WERI-Rb-1 (cell line): Measurements from ENCODE around the gene WBP1L.

Experiments
- DNase-seq: peaks from one replicate; pipeline ENCODE4 v3.0.0-alpha.2; 2020
- H3K27ac ChIP-seq: fragments of 250-450 bp; sonication (Bioruptor Pico); 2 replicates; pipeline ENCODE4 v1.5.1; 2020; ENCODE audit warnings: mild to moderate bottlenecking, moderate library complexity
- H3K27me3 ChIP-seq: fragments of 250-450 bp; sonication (Bioruptor Pico); 2 replicates; pipeline ENCODE4 v1.5.1; 2021; ENCODE audit warnings: mild to moderate bottlenecking, low read depth, moderate library complexity; ENCODE audit not compliant: insufficient read depth, severe bottlenecking
- H3K36me3 ChIP-seq: fragments of 250-450 bp; sonication (Bioruptor Pico); 2 replicates; pipeline ENCODE4 v1.5.1; 2020; ENCODE audit warnings: mild to moderate bottlenecking, moderate library complexity
- H3K4me3 ChIP-seq: 2 replicates; pipeline ENCODE4 v1.5.1; 2011; ENCODE audit warnings: low read depth, mild to moderate bottlenecking, control low read depth, low read length
- H3K9me3 ChIP-seq: fragments of 250-450 bp; sonication (Bioruptor Pico); 2 replicates; pipeline ENCODE4 v1.5.1; 2021; ENCODE audit warnings: mild to moderate bottlenecking, moderate library complexity; ENCODE audit not compliant: severe bottlenecking
- CTCF ChIP-seq: IDR thresholded peaks from 2 replicates; pipeline ENCODE4 v1.5.1; 2011; ENCODE audit warnings: low read depth, mild to moderate bottlenecking, control low read depth, inconsistent platforms, low read length

The WBP1L gene

GRCh38 chr10:102776779-102777456 lies 33.2 kb downstream of the WBP1L start:
- no peak for TF ChIP-seq CTCF
- DNase-seq, result peak; percentile 65
- Histone ChIP-seq H3K9me3 (peaks cover 2% of the 10 kb centered on the region), H3K27me3 (no peaks in the 10 kb centered on the region), H3K27ac (peak overlapping the region; percentile 66; the same call in 1 of the 2 replicates), H3K36me3 (no peaks in the 10 kb centered on the region), H3K4me3 (no peak overlapping the region)

- Histone ChIP-seq H3K27ac (peak overlapping the region; percentile 66), H3K4me3 (peak overlapping the region; percentile 5; the same call in 1 of the 2 replicates)
- TF ChIP-seq CTCF, result no peak
Measured at GRCh38 chr10:102777711-102778453, 34.1 kb downstream of the WBP1L start.

GRCh38 chr10:102778781-102779180 lies 35.0 kb downstream of the WBP1L start:
- no peak for DNase-seq
- no peaks in the 10 kb centered on the region for H3K36me3 ChIP-seq
- peak overlapping the region; percentile 66 for H3K27ac ChIP-seq
- no peak for TF ChIP-seq CTCF
- H3K4me3 ChIP-seq, result no peak overlapping the region
- peaks cover 2% of the 10 kb centered on the region for H3K9me3 ChIP-seq
- H3K27me3 ChIP-seq, result no peaks in the 10 kb centered on the region

More at GRCh38 chr10:102777711-102778453, 34.1 kb downstream of the WBP1L start:
- Histone ChIP-seq H3K27me3 (no peaks in the 10 kb centered on the region), H3K36me3 (no peaks in the 10 kb centered on the region), H3K9me3 (peaks cover 2% of the 10 kb centered on the region)
- peak; percentile 69 for DNase-seq

DNA sequence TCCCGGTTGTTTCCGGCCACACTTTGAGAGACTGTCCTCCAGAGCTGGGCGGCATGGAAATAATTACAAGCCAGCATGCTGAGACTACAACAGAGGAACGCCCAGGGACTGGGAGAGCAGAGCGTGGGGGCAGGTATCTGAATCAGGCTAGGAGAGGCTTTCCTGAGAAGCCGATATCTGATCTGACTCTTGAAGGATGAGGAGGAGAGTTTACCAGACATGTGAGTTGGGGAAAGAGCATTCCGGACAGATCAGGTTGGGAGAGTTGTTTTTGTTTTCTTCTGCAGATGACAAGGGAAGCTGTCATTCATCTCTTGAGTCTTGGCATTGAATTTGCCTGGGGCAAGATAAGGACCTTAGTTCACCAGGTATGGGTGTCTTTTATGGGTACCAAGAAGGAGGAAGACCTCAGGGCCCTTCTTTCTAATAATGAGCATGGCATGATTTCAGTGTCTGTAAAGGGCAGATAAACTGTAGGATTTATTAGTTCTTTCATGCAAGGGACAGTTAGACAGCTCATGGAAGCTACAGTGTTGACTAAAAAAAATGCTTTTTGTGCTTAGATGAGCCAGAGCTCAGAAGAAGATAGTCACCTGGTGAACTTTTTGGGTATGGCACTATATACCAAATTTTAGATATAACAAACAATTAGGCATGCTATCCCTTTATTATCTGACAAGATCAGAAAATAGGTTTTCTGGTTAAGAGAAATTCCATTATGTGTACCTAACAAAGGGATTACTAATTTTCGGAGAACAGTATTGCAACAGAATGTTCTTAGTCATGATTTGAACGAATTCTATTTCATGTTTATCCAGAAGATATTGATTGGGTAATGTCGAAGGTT lies 36.2 kb downstream of the WBP1L start:
- Histone ChIP-seq H3K4me3 (no peak overlapping the region), H3K27me3 (no peaks in the 10 kb centered on the region), H3K9me3 (peaks cover 2% of the 10 kb centered on the region), H3K27ac (peak overlapping the region; percentile 66), H3K36me3 (no peaks in the 10 kb centered on the region)
- no peak for TF ChIP-seq CTCF
- no peak for DNase-seq

DNA sequence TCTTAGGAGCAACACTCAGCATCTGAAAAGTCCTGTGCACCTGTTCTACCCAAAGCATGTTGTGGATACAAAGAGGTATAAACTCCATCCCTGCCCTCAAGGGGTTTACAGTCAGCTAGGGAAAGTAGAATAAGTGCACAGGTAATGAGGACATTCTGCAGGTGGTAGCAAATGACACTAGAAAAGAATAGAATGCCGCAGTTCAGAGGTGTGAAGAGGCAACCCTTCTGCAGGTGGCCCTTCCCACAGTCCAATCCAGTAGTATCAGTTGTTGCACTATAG lies 36.7 kb downstream of the WBP1L start:
- TF ChIP-seq CTCF, result no peak
- DNase-seq, result no peak
- Histone ChIP-seq H3K27me3 (no peaks in the 10 kb centered on the region), H3K36me3 (no peaks in the 10 kb centered on the region), H3K27ac (no peak overlapping the region; the same call in 1 of the 2 replicates), H3K4me3 (no peak overlapping the region), H3K9me3 (peaks cover 2% of the 10 kb centered on the region)
